Central memory CD8-positive, alpha-beta T cell (primary cell): ENCODE data around the gene UNC119B.

ENCODE experiments used
- ATAC-seq: fragments of 150-1000 bp; cut with Tn5 transposase; replicated peaks from 2 replicates; pipeline ENCODE4 v1.10.0; 2022; ENCODE audit warnings: mild to moderate bottlenecking, moderate FRiP score, moderate number of reproducible peaks; ENCODE audit not compliant: poor library complexity, severe bottlenecking; ENCODE audit errors: extremely low read depth
- DNase-seq, 2 donors: peaks; one replicate each; pipeline ENCODE4 v3.0.0; 2021; ENCODE audit warnings: low spot score in 2 of 2
- H3K27ac Mint-ChIP-seq: one replicate; pipeline ENCODE4 v1.8.0; 2022; ENCODE audit warnings: low read depth, mild to moderate bottlenecking, moderate library complexity, mixed read lengths
- H3K27me3 Mint-ChIP-seq: one replicate; pipeline ENCODE4 v1.8.0; 2022; ENCODE audit warnings: mixed read lengths
- H3K36me3 Mint-ChIP-seq: one replicate; pipeline ENCODE4 v1.8.0; 2022; ENCODE audit warnings: mild to moderate bottlenecking, moderate library complexity, mixed read lengths; ENCODE audit not compliant: insufficient read depth
- H3K4me1 Mint-ChIP-seq: one replicate; pipeline ENCODE4 v1.8.0; 2022; ENCODE audit warnings: mixed read lengths
- H3K4me3 Mint-ChIP-seq: one replicate; pipeline ENCODE4 v1.8.0; 2022; ENCODE audit warnings: mild to moderate bottlenecking, moderate library complexity, mixed read lengths
- H3K9me3 Mint-ChIP-seq: one replicate; pipeline ENCODE4 v1.8.0; 2022; ENCODE audit warnings: mixed read lengths

The UNC119B gene

GRCh38 chr12:120678572-120678971, 31.7 kb upstream of the UNC119B start:
- no peak for DNase-seq
- H3K27ac Mint-ChIP-seq = no peak overlapping the region
- ATAC-seq = no peak
- H3K27me3 Mint-ChIP-seq = peaks cover 8% of the 10 kb centered on the region
- no peaks in the 10 kb centered on the region for H3K9me3 Mint-ChIP-seq
- H3K4me3 Mint-ChIP-seq = no peak overlapping the region
- H3K36me3 Mint-ChIP-seq = no peaks in the 10 kb centered on the region
- no peaks in the 10 kb centered on the region for H3K4me1 Mint-ChIP-seq

GRCh38 chr12:120680165-120680738, 30.0 kb upstream of the UNC119B start:
- H3K36me3 Mint-ChIP-seq = no peaks in the 10 kb centered on the region
- no peaks in the 10 kb centered on the region for H3K4me1 Mint-ChIP-seq
- H3K4me3 Mint-ChIP-seq = no peak overlapping the region
- ATAC-seq (no peak), DNase-seq (no peak)
- H3K27ac Mint-ChIP-seq = no peak overlapping the region
- no peaks in the 10 kb centered on the region for H3K9me3 Mint-ChIP-seq
- H3K27me3 Mint-ChIP-seq = peaks cover 5% of the 10 kb centered on the region

DNA sequence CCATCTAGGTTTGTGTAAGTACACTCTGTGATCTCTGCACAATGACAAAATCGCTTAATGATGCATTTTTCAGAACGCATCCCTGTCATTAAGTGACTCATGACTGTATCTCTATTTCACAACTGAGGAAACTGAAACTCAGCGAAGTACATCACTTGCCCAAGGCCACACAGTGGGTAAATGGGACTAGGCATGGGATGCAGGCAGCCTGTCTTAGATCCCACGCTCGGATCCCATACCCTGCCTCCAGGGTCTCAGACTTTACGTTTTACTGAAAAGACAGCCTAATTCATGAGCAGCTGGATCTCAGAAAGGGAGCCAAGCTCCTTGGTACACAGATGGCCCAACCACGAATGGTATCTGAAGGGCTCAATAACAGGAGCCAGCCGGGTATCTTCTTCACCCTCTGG, 25.7 kb upstream of the UNC119B start:
- H3K9me3 Mint-ChIP-seq = no peaks in the 10 kb centered on the region
- peaks cover 20% of the 10 kb centered on the region for H3K4me1 Mint-ChIP-seq
- no peak for DNase-seq
- ATAC-seq = no peak
- peak overlapping the region; percentile 49 for H3K27ac Mint-ChIP-seq
- H3K4me3 Mint-ChIP-seq = peak overlapping the region; percentile 83
- H3K36me3 Mint-ChIP-seq = peaks cover 11% of the 10 kb centered on the region
- H3K27me3 Mint-ChIP-seq = no peaks in the 10 kb centered on the region

DNA sequence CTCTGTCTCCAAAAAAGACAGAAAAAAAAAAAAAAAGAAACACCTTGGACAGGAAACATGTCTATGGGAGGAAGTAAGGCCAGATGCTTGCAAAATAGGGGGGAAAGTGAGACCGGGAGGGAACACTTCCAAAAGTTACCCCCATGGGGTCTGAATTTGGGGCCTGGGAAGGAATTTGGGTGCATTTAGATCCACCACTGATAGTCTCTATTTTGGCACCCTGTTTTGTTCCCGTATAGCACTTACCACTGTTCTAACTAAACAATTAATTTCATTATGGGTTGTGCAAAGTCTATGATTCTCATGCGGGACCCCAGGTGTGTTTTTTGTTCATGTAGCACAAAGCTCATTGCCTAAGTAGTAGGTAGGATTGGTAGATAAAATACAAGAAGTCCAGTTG, 24.7 kb upstream of the UNC119B start:
- peaks cover 11% of the 10 kb centered on the region for H3K36me3 Mint-ChIP-seq
- H3K9me3 Mint-ChIP-seq = no peaks in the 10 kb centered on the region
- no peak for DNase-seq
- H3K4me1 Mint-ChIP-seq = peaks cover 20% of the 10 kb centered on the region
- H3K27ac Mint-ChIP-seq = peak overlapping the region; percentile 75
- ATAC-seq = no peak
- peak overlapping the region; percentile 83 for H3K4me3 Mint-ChIP-seq
- no peaks in the 10 kb centered on the region for H3K27me3 Mint-ChIP-seq

- Mint-ChIP-seq H3K27ac (peak overlapping the region; percentile 75), H3K36me3 (peaks cover 11% of the 10 kb centered on the region), H3K27me3 (no peaks in the 10 kb centered on the region), H3K4me3 (peak overlapping the region; percentile 83), H3K9me3 (no peaks in the 10 kb centered on the region), H3K4me1 (peaks cover 24% of the 10 kb centered on the region)
- ATAC-seq (peak; percentile 84), DNase-seq (peak; percentile 93 to 95)
These were observed 24.0 kb upstream of the UNC119B start for GRCh38 chr12:120686151-120686689.

DNA sequence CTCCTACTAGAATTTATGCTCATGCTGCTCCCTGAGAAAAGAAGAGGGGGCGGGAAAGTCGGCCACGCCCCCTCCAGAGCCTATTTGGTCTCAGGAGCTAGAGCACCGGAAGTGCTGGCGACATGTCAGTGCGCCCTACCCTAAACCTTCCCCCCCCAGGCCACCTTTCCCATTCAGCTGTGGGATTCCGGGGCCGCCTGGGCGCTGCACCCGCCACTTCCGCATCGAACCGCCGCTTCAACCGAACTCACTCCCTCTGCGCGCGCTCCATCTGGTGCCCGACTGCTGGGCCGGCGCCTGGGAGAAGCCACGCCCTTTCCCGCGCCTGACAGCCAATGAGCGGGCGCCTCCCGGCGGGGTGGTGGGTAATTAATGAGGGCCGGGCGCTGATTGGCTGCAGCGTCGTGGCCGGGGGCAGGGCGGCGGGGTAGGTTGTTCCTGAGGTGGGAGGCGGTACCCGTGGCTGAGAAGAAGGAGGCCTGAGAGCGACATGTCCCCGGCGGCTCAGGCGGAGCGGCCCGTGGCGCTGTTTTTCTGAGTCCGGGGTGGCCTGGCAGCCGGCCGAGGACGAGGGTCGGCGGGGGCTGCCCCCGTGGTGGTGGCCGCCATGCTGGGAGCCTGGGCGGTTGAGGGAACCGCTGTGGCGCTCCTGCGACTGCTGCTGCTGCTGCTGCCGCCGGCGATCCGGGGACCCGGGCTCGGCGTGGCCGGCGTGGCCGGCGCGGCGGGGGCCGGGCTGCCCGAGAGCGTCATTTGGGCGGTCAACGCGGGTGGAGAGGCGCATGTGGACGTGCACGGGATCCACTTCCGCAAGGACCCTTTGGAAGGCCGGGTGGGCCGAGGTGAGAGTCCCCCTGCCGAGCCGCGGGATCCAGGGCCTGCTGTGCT, 23.3 kb upstream of the UNC119B start, which contains the start of gene MLEC:
Gene MLEC, plus strand, starts transcription at position 460 of the 888 bp plus-strand sequence. Its CDS starts 148 bp downstream, at position 608.
- ATAC-seq = peak; percentile 81

DNA sequence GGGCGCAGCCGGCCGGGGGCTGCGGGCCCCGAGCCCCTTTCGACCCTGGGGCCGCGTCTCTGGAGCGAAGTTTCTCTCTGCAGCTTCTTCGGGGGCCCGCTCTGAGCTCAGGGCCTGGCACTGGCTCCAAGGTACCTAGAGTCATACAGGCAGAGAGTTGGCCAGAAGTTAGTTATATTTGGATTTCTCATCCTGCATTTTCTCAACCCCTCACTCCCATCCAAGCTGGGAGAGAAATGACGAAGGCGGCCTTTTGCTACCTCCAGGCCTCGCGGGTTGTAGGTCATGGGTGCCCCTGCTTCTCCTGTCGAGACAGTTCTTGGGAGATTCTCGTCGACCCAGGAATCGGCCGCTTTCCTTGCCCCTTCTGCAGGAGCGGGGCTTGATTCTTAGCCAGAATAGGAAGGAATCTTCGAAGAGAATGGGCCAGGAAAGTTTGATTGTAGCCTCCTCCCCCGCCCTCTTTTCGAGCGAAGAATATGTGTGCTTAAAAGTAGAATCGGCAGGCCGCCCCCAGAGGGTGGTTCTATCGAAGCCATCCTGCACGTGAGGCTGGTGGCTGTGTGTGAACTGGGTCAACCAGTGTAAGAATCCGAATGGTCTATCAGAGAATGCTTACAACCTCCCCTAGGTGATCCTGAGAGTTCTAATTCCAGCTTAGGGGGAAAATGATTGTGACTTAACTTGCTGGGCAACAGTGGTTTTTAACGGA, 22.5 kb upstream of the UNC119B start:
- peaks cover 11% of the 10 kb centered on the region for H3K36me3 Mint-ChIP-seq
- no peak for ATAC-seq
- no peaks in the 10 kb centered on the region for H3K9me3 Mint-ChIP-seq
- no peaks in the 10 kb centered on the region for H3K27me3 Mint-ChIP-seq
- H3K4me3 Mint-ChIP-seq = peak overlapping the region; percentile 83
- H3K4me1 Mint-ChIP-seq = peaks cover 34% of the 10 kb centered on the region
- H3K27ac Mint-ChIP-seq = peak overlapping the region; percentile 35
- no peak for DNase-seq

More for the DNA sequence above, 23.3 kb upstream of the UNC119B start, which contains the start of gene MLEC:
- Mint-ChIP-seq H3K27ac (peak within 1 kb of the TSS; percentile 75), H3K9me3 (no peaks in the 10 kb centered on the region), H3K4me1 (peaks cover 26% of the 10 kb centered on the region), H3K4me3 (peak within 1 kb of the TSS; percentile 83), H3K27me3 (no peaks in the 10 kb centered on the region), H3K36me3 (peaks cover 11% of the 10 kb centered on the region)
- peak; percentile 99 for DNase-seq

GRCh38 chr12:120688527-120689071, 21.7 kb upstream of the UNC119B start:
- DNase-seq (no peak), ATAC-seq (no peak)
- peaks cover 41% of the 10 kb centered on the region for H3K4me1 Mint-ChIP-seq
- peak overlapping the region; percentile 83 for H3K4me3 Mint-ChIP-seq
- peak overlapping the region; percentile 35 for H3K27ac Mint-ChIP-seq
- H3K27me3 Mint-ChIP-seq = no peaks in the 10 kb centered on the region
- H3K9me3 Mint-ChIP-seq = no peaks in the 10 kb centered on the region
- H3K36me3 Mint-ChIP-seq = peaks cover 11% of the 10 kb centered on the region

- Mint-ChIP-seq H3K4me1 (peaks cover 44% of the 10 kb centered on the region), H3K27me3 (no peaks in the 10 kb centered on the region), H3K27ac (no peak overlapping the region), H3K4me3 (peak overlapping the region; percentile 83), H3K36me3 (peaks cover 13% of the 10 kb centered on the region), H3K9me3 (no peaks in the 10 kb centered on the region)
- DNase-seq (no peak), ATAC-seq (no peak)
These were observed 20.7 kb upstream of the UNC119B start for GRCh38 chr12:120689397-120690082.

DNA sequence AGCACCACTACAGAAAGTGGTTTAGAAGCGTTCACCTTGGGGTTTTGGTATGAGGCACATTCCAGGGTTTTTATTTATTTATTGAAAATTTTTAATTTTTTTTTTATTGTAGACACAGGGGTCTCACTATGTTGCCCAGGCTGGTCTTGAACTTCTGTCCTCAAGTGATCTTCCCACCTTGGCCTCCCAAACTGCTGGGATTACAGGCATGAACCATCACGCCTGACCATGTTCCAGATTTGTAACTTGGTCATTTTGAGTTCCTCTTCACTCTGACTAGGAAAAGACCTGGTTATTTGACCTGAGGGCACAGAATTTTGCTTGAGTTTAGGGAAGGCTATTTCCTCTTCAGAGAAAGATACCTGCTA, 20.2 kb upstream of the UNC119B start:
- H3K36me3 Mint-ChIP-seq = peaks cover 18% of the 10 kb centered on the region
- peaks cover 47% of the 10 kb centered on the region for H3K4me1 Mint-ChIP-seq
- ATAC-seq (no peak), DNase-seq (no peak)
- no peaks in the 10 kb centered on the region for H3K27me3 Mint-ChIP-seq
- H3K27ac Mint-ChIP-seq = no peak overlapping the region
- no peaks in the 10 kb centered on the region for H3K9me3 Mint-ChIP-seq
- no peak overlapping the region for H3K4me3 Mint-ChIP-seq

GRCh38 chr12:120690978-120691377, 19.3 kb upstream of the UNC119B start:
- Mint-ChIP-seq H3K36me3 (peaks cover 18% of the 10 kb centered on the region), H3K27ac (no peak overlapping the region), H3K9me3 (no peaks in the 10 kb centered on the region), H3K4me3 (no peak overlapping the region), H3K4me1 (peaks cover 47% of the 10 kb centered on the region), H3K27me3 (no peaks in the 10 kb centered on the region)
- DNase-seq (no peak), ATAC-seq (no peak)
